Measurements from ENCODE around the gene RALGAPA2.

GRCh38 chr20:20641783-20642182 lies 70.7 kb downstream of the RALGAPA2 start:
- TF ChIP-seq POLR2AphosphoS5 (IDR thresholded peaks at IDR 0.05; ENCODE audit: low read depth, low read length), result no peak
- no peak for TF ChIP-seq EP300 (IDR thresholded peaks at IDR 0.05; ENCODE audit: borderline replicate concordance in 1 of 2, low read depth in 1 of 2, low read length in 1 of 2)
- TF ChIP-seq SIN3A (IDR thresholded peaks at IDR 0.05; ENCODE audit: borderline replicate concordance, low read depth, low read length), result no peak
- TF ChIP-seq RAD21 (IDR thresholded peaks at IDR 0.05; ENCODE audit: low read length), result no peak
- TF ChIP-seq CTCF (IDR thresholded peaks at IDR 0.05), result no peak
- TF ChIP-seq TCF12 (IDR thresholded peaks at IDR 0.05), result no peak
